DND-41 (cell line): ENCODE data around the gene GOLGB1.

Experiments
- EZH2 ChIP-seq: IDR thresholded peaks from 3 replicates; pipeline ENCODE4 v1.6.1; 2012; ENCODE audit warnings: borderline replicate concordance, low read depth, mild to moderate bottlenecking, moderate library complexity, low read length, inconsistent platforms; ENCODE audit not compliant: severe bottlenecking
- TF ChIP-seq, protein P1 (sequence below): IDR thresholded peaks from 2 replicates; pipeline ENCODE4 v1.5.1; 2012; ENCODE audit warnings: borderline replicate concordance, low read length, moderate library complexity, mild to moderate bottlenecking; ENCODE audit not compliant: poor library complexity, severe bottlenecking; ENCODE audit errors: extremely low read depth

DNA sequence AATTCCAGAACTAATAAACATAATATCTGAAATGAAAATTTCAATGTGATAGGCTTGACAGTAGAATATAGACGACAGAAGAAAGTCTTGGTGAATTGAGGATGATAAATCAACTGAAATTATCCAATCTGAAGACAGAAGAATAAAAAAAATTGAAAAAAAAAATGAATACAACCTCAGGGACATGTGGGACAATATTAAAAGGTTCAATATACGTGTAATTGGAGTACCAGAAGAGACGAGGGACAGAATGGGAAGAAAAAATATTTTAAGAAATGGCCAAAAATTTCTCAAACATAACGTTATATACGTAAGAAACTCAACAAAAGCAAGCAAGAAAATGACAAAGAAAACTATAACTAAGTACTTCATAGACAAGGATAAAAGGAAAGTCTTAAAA lies 45.6 kb downstream of the GOLGB1 start:
- no peak for TF ChIP-seq EZH2
- TF ChIP-seq, protein P1, sequence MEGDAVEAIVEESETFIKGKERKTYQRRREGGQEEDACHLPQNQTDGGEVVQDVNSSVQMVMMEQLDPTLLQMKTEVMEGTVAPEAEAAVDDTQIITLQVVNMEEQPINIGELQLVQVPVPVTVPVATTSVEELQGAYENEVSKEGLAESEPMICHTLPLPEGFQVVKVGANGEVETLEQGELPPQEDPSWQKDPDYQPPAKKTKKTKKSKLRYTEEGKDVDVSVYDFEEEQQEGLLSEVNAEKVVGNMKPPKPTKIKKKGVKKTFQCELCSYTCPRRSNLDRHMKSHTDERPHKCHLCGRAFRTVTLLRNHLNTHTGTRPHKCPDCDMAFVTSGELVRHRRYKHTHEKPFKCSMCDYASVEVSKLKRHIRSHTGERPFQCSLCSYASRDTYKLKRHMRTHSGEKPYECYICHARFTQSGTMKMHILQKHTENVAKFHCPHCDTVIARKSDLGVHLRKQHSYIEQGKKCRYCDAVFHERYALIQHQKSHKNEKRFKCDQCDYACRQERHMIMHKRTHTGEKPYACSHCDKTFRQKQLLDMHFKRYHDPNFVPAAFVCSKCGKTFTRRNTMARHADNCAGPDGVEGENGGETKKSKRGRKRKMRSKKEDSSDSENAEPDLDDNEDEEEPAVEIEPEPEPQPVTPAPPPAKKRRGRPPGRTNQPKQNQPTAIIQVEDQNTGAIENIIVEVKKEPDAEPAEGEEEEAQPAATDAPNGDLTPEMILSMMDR = no peak
